GM19099 (cell line): ENCODE data around the gene POLR3A.

Source experiments
- POLR2A ChIP-seq: IDR thresholded peaks from 3 replicates; pipeline ENCODE4 v1.6.1; 2011; ENCODE audit warnings: low read depth; ENCODE audit not compliant: insufficient read length; ENCODE audit errors: extremely low read depth

The POLR3A gene

GRCh38 chr10:78035933-78036583 lies 6.7 kb upstream of the POLR3A start:
- TF ChIP-seq POLR2A: no peak

GRCh38 chr10:78035437-78035836 lies 6.1 kb upstream of the POLR3A start:
- TF ChIP-seq POLR2A: no peak

GRCh38 chr10:78035025-78035424 lies 5.7 kb upstream of the POLR3A start:
- TF ChIP-seq POLR2A: no peak

GRCh38 chr10:78033637-78034470 lies 4.5 kb upstream of the POLR3A start, which contains the start of gene RPS24:
Gene RPS24 (plus strand): TSS chr10:78033863. CDS start chr10:78033902, 39 bp downstream.
- TF ChIP-seq POLR2A: peak; percentile 99

GRCh38 chr10:78033387-78033636 lies 4.0 kb upstream of the POLR3A start:
- TF ChIP-seq POLR2A: no peak

- TF ChIP-seq POLR2A: no peak
Measured at GRCh38 chr10:78028438-78029268, 662 bp downstream of the POLR3A start.

- no peak for TF ChIP-seq POLR2A
Measured at GRCh38 chr10:78025685-78026364, 3.5 kb downstream of the POLR3A start.

GRCh38 chr10:78023741-78024140 lies 5.6 kb downstream of the POLR3A start:
- no peak for TF ChIP-seq POLR2A

- TF ChIP-seq POLR2A: no peak
Measured at GRCh38 chr10:78021201-78021600, 8.1 kb downstream of the POLR3A start.

- no peak for TF ChIP-seq POLR2A
Measured at GRCh38 chr10:78019264-78019663, 10.1 kb downstream of the POLR3A start.

GRCh38 chr10:78017856-78018255 lies 11.5 kb downstream of the POLR3A start:
- TF ChIP-seq POLR2A: no peak

GRCh38 chr10:78015546-78015945 lies 13.8 kb downstream of the POLR3A start:
- no peak for TF ChIP-seq POLR2A

GRCh38 chr10:78013564-78013963 lies 15.8 kb downstream of the POLR3A start:
- no peak for TF ChIP-seq POLR2A

- TF ChIP-seq POLR2A: no peak
Measured at GRCh38 chr10:78011065-78011464, 18.2 kb downstream of the POLR3A start.

- no peak for TF ChIP-seq POLR2A
Measured at GRCh38 chr10:78010278-78010677, 19.0 kb downstream of the POLR3A start.
